GM18498 (cell line): ENCODE results near the gene ITIH4.

Source experiments
- ATAC-seq: cut with Tn5 transposase; IDR thresholded peaks from one replicate; pipeline ENCODE4 v1.9.1; 2021; ENCODE audit warnings: mild to moderate bottlenecking, moderate library complexity; ENCODE audit not compliant: unreplicated experiment

Gene ITIH4

DNA sequence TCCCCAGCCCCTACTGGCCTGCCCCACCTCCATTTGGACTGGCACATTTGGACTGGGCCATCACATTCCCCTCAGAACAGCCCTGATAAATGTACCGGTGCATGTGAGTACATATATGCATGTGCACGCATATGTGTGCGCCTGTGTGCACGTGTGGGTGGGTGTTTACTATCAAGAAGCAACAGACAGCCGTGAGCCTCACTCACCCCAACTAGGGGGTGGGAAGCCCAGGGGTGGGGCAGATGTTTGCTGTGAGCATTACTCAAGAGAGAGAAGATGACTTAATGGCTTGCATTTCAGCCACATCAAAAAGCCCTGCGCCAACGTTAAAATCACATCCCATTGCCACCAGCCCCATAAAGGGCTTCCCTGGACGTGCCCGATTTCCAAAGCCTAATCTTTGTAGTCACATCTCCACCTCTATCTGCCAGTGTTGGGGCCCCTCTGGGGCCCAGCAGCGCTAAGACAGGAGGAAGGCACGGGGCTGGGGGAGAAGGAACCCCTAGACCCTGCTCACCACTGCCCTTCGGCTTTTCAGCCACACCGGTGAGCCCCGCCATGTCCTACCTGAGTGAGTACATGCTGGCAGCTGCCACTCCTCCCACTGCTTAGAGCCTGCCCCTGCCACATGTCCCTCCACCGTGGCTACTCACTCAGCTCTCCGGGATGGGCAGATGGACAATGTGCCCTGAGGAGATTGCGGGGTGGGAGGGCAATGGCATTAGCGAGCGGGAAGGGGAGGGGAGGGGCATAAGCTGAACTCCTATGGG, 25.0 kb downstream of the ITIH4 start:
- ATAC-seq: no peak

- no peak for ATAC-seq
Measured at GRCh38 chr3:52801839-52802238, 28.6 kb downstream of the ITIH4 start.

- ATAC-seq: no peak
Measured at GRCh38 chr3:52800079-52800478, 30.4 kb downstream of the ITIH4 start.

DNA sequence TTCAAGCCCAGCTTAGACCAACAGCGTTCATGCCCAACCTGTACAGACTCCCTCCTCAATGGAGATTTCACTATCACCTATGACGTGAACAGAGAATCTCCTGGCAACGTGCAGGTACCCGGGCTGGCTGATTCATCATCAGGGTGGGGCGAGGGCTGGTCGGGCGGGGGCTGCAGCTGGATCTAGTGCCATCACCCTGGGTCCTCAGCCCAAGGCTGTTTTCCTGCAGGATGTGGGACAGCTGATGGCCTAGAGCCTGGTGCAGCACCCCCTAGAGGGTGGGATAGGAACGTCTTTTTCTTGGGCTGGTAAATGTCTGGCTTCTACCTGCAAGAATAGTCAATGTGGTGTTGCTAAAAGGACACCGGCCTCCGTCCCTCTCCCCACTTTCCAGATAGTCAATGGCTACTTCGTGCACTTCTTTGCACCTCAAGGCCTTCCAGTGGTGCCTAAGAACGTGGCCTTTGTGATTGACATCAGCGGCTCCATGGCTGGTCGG, 31.4 kb downstream of the ITIH4 start:
- no peak for ATAC-seq

DNA sequence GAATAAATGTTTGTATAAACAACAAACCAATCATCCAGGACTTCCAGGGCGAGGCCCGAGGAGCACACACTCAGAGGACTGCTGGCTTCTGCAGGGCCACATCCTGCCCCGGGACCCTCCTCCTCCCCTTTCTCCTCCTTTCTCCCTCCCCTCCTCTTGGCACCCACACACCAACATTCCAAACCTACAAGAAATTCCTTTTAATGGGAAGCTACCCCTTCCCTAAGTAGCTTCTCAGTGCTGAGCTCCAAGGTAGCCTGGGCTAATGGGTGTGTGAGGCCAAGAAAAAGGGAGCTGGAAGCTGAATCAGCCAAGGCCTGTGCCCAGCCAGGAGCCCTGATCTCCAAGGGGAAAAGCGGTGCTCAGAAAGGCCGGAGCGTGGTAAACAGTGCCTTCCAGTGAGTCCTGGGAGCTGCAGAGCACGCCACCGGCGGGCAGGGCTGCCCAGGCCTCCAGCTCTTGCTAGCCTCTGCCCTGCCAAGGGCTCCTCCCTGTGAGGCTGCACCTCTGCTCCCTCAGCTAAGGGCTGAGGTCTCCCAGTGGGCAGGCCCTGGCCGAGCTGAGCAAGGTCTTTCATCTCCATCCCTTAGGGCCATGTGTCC, 32.0 kb downstream of the ITIH4 start:
- ATAC-seq: no peak

DNA sequence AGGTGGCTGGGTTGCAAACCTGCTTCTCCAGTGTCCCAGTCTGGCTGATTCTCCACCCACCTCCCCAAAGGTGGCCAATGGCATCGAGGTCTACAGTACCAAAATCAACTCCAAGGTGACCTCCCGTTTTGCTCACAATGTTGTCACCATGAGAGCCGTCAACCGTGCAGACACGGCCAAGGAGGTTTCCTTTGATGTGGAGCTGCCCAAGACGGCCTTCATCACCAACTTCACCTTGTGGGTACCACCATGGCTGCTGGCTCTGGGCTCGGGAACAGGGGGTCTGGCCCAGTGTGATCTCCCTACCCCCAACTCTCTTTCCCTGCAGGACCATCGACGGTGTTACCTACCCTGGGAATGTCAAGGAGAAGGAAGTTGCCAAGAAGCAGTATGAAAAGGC, 34.1 kb downstream of the ITIH4 start:
- ATAC-seq: no peak

DNA sequence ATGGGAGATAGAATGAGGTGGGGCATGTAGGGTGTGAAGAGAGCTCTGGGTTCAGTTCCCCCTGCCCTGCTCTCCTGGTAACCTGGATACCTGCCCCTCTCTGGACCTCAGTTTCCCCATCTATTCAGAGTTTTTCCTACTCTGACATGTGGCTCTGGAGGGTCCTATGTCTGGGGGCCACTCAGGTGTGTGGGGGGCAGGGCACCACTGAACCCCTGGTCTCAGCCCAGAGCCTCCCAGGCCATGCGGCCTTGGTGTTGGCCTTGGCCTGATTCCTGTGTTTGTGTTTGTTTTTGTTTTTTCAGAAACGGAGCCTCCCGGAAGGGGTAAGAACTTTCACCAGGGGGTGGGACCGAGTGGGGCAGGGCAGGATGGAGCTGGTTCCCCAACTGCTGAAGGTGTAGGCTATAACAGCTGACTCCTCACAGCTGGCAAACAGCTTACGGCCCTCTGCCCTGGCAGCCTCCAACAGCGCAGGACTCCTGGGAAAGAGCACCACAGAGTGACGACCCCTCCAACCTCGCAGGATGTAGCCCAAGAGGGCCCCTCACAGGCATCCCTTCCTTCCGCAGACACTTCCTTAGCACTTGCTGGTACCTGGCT, 35.1 kb downstream of the ITIH4 start:
- no peak for ATAC-seq

- ATAC-seq: no peak
Measured at GRCh38 chr3:52794612-52795099, 35.8 kb downstream of the ITIH4 start, which contains the start of gene ITIH3. Gene ITIH3, plus strand, starts transcription at chr3:52794796. Its CDS starts 8 bp downstream, at chr3:52794804.

DNA sequence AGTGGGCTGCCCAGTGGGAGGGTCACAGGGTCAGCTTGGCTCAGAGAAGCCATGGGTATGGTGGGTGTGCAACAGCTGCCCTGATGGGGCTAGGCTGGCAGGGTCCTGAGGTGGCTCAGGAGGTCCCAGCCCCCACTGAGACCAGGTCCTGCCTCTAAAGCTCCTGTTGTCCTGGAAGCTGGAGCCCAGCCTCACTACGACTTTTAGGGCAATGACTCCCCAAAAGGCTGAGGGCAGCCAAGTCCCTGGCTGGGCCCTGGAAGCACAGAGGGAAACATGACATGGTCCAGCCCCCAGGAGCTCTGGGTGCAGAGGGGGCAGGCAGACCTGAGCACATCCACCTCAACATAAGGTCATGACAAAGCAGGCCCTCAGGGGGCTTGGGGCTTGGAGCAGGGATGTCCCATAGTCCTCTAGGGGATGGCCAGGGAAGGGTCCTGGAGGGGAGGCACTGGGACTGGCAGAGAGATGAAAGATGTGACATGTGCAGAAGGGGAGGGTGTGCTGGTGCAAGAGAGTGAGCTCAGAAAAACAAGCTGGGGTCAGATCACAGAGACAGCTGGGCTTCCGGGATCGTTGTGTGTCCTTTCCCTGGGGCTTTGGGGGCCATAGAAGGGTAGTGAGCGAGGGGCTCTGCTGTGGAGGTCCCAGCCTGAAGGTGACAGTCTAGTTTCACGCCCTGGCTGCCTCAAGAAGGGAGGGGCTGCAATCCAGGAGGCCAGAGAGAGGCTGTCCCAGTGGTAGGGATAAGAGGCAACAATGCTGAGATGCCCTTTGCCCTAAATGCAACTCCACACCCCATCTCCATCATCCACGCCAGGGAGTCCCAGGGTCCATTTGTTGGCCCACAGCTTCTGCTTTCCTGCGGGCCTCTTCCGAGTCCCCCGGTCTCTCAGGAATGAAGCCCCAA, 36.5 kb downstream of the ITIH4 start:
- no peak for ATAC-seq

- ATAC-seq: no peak
Measured at GRCh38 chr3:52792961-52793695, 37.3 kb downstream of the ITIH4 start.

DNA sequence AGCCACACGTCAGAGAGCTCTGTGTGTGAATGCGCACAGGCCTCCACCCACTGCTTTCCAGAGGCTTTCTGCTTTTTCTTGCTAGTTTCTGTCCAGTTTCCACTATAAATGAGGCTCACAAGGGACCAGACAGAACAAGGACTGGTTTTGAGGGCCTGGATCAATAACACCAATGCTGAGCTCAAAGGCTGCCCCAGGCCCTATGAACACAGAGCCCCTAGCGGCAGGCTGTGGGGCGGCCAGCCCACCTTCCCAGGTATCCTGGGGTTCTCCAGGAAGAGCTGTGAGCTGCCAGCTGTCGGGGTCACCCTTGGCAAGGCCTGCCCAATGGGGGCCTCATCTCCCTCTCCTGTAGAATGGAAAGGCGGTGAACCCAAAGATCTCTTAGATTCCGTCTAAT, 38.1 kb downstream of the ITIH4 start:
- no peak for ATAC-seq

GRCh38 chr3:52791928-52792327, 38.5 kb downstream of the ITIH4 start:
- ATAC-seq: no peak

GRCh38 chr3:52791366-52791765, 39.1 kb downstream of the ITIH4 start:
- ATAC-seq: no peak

DNA sequence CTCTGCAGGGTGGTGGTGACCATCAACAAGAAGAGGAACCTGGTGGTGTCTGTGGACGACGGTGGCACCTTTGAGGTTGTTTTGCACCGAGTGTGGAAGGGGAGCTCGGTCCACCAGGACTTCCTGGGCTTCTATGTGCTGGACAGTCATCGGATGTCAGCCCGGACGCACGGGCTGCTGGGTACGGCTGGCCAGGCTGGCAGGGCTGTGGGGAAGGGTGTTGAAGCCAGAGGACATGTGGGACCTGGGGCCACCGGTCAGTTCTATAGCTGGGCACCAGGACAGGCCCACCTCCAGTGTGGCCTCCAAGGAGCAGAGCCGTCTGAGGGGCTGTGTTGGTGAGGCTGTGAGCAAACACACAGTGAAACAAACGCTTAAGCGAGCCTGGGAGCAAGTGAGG, 39.7 kb downstream of the ITIH4 start:
- no peak for ATAC-seq

DNA sequence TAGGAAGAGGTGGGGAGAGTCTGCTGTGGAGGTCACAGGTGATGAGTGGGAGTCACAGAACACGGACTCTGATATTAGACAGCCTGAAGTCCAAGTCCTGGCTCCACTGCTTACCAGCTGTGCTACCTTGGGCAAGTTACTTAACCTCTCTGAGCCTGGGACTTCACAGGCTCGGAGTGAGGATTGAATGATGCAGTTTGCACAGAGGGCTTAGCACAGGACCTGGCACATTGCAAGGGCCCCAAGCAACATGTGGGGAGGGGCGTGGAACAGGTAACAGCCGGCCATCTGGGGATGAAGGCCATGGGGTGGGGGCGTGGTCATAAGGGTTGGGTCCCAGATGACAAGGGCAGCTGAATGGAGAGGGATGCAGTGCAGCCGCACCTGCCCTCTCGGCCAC, 40.1 kb downstream of the ITIH4 start:
- ATAC-seq: no peak

DNA sequence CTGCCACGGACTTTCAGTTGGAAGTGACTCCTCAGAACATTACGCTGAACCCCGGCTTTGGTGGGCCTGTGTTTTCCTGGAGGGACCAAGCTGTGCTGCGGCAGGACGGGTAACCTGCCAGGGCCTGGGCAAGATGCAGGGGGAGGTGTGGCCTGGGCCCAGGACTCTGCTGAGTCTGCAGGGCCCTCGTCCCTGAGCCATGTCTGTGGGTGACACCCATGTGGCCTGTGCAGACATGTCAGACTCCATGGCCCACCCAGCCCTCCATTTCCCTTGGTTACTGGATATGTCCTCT, 40.8 kb downstream of the ITIH4 start:
- no peak for ATAC-seq

DNA sequence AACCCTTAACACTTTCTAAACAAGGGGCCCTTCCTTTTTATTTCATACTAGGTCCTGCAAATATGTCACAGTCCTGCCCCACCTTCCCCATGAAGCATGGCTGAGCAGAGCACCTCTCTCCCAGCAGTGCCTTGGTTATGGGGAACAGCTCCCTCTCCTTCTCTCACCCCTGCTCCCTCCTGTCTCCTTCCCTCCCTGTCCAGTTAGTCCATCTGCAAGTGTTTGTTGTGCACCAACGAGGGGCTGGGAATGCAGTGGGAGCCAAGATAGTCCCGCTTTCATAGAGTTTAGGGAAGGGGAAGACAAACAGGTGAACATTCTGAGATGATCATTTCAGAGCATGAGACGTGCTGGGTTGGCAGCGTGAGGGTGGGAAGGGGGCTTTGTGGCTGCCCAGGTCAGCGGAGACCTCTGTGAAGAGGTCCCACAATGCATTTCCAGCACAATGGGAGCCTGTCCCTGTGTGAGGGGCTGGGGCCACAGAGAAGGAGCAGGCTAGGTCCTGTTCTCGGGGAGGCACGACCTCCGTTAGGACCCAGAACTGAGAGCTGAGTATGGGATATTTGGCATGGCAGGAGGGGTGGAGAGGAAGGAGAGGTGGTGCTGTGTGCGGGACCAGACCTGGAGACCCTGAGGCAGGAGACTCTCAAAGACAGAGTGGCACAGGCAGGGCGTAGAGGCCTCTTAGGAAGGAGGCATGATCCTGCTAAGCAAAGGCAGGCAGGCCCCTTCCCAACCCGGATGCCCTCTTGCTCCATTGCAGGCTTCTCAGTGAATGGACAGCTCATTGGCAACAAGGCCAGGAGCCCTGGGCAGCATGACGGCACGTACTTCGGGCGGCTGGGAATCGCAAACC, 41.4 kb downstream of the ITIH4 start:
- ATAC-seq: no peak

DNA sequence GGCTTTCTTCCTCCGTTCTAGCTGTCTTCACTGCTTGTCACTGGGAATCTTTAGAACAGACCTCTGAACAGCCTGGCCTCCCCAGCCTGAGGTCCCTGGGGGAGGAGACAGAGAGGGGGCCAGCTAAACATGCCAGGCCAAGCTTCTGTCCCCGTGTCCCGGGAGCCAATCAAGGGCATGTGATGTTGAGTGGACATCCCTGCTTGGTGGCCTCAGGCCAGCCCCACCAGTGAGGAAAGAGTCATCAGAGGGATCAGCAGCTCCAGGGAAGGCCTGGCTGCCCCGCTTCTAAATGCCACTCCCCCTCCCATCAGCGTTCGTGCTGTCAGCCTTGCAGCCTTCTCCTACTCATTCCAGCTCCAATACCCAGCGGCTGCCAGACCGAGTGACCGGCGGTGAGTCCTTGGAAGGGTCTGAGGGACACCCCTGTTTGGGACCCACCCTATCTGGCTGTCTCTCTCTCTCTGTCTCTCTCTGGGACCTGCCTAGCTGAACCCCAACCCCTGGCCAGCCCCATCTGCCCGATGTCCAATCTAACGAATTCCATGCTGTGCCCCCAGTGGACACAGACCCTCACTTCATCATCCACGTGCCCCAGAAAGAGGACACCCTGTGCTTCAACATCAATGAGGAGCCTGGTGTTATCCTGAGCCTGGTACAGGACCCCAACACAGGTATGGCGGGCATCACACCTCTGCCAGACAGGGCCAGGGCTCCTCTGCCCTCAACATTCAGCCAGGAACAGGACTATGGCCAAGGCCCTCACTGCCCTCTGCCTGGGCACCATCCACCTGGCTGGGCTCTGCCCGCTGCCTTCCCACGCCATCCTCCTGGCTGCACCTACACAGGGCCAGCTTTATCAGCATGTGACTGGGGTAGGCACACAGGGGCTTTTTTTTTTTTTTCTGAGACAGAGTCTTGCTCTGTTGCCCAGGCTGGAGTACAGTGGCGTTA, 42.5 kb downstream of the ITIH4 start:
- no peak for ATAC-seq
